GM18517 (cell line): ENCODE measurements around the gene HNRNPUL2.
"Not testable (repeated sequence)": the region's sequence is repeated elsewhere in the genome, so short reads cannot be mapped to it uniquely, and the experiment has no call there.

ENCODE experiments used
- ATAC-seq: cut with Tn5 transposase; IDR thresholded peaks from one replicate; pipeline ENCODE4 v1.9.1; 2021; ENCODE audit warnings: mild to moderate bottlenecking, moderate library complexity; ENCODE audit not compliant: unreplicated experiment

HNRNPUL2 gene

DNA sequence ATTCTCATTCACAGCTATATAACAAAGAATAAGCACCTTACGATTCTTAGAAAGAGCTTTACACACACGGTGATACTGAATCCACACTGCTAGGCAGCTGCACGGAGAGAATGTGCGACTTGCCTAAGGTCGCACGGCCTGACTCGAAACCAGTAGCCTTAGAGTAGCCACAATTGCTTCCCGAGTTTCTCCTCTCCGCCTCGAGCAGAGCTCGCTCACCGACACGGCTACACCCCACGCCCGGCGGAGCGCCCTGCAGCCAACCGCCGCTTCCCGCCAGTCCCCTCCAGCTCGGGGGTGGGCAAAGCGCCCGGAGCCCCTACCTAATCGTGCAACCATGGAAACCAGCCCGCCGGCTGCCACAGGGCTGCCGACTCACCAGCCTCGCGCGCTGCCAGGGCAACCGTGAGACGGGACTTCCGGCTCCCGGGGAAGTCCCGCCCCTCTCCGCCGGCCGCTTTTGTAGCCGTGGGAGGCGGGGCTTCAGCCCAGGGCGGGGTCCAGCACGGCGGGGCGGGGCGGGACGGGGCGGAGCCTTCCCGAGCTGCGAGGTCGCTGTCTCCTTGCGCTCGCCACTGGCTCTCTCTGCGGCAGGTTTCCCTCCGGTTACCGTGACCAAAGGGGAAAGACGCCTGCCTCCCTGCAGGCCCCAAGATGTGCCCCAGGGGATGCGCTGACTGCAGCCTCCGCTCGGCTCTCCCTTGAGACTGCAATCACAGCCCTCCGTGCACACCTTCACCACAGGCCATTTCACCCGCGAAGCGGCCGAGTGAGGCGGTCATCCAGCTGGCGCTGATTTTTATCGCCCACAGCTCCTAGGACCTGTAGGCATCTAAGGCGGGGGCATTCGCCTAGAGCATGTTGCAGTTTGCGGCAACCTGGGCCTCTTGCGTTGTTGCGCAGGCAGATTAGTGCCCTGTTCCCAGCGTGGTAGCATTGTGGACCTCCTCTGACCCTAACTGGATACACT is 21.1 kb downstream of the HNRNPUL2 start:
- peak; percentile 34 for ATAC-seq

DNA sequence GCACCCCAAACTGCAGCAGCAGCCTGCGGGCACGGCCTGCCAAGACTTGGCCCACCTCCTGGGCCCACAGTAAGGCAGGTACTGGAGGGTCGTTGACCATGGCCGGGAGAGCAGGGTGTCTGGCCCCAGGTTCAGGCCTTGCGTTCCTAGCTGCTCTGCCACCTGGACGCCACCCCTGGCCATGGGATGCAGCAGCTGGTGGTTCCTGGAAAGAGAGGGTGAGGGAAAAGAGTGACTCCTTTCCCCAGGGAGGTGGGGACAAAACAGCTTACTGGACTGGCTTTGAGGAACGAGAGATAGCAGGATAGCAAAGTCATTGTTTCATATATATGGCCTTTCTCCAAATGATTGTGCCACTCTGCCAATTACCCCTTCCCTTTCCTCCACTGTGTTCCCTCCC is 21.8 kb downstream of the HNRNPUL2 start:
- no peak for ATAC-seq

DNA sequence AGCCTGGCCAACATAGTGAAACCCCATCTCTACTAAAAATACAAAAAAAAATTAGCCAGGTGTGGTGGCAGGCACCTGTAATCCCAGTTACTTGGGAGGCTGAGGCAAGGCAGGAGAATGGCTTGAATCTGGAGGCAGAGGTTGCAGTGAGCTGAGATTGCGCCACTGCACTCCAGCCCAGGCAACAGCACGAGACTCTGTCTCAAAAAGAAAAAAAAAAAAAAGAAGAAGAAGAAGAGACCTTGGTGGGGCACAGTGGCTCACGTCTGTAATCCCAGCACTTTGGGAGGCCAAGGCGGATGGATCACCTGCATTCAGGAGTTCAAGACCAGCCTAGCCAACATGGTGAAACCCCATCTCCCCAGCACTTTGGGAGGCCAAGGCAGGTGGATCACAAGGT is 23.3 kb downstream of the HNRNPUL2 start:
- not testable (repeated sequence) for ATAC-seq

DNA sequence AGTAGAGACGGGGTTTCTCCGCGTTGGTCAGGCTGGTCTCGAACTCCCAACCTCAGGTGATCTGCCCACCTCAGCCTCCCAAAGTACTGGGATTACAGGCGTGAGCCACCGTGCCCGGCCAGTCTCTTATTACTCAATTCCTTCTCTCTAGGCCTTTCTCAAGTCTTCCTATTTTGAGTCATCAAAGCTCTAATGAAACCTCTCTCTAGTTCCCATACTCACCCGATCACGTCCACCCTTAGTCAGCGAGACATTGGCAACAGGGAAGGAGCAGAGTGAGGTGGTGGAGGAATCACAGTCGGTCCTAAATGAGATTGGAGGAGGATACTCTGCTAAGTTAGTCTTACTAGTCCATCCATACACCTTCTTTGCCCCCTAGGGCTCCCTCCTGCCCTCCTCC is 25.0 kb downstream of the HNRNPUL2 start:
- no peak for ATAC-seq

DNA sequence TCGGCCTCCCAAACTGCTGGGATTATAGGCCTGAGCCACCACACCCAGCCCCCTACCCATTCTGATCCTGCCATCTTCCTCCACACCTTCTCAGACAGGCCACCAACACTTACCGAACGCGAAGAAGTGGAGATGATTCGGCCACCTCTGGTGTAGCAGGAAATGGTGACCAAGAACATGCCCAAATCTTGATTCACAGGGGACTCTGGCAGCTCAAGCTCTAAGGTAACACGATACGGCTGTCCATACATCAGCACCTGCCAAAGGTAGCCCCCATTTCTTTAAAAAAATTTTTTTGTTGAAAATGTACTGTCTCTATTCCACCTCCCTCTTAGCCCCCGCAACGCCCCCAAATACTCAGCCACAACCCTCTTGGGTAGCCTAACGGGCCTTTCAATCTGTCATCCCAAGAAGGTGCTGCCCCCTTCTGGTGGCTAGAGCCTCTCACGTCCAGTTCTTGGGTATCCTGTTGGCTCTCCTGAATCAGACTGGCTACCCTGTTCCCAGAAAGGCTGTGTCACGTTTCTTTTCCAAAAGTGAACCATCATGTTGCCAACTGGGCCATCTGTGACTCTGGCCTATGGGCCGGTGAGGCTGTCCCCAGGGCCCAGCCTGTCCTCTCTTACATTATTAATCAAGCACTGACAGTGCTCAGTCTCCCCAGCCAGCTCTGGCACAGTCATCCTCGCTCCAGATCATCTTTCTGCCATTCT is 32.6 kb downstream of the HNRNPUL2 start:
- no peak for ATAC-seq

DNA sequence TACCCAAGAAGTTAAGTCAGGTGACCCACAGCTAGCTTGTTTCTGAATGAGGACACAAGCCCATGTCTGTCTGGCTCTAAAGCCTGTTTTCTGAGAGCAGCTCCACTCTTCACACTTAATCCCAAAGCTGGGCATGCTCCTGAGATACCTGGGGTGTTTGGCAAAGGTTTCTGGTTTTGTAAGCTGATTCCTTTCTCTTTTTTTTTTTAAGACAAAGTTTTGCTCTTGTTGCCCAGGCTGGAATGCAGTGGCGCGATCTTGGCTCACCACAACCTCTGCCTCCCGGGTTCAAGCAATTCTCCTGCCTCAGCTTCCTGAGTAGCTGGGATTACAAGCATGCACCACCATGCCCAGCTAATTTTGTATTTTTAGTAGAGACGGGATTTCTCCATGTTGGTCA is 33.6 kb downstream of the HNRNPUL2 start:
- not testable (repeated sequence) for ATAC-seq

DNA sequence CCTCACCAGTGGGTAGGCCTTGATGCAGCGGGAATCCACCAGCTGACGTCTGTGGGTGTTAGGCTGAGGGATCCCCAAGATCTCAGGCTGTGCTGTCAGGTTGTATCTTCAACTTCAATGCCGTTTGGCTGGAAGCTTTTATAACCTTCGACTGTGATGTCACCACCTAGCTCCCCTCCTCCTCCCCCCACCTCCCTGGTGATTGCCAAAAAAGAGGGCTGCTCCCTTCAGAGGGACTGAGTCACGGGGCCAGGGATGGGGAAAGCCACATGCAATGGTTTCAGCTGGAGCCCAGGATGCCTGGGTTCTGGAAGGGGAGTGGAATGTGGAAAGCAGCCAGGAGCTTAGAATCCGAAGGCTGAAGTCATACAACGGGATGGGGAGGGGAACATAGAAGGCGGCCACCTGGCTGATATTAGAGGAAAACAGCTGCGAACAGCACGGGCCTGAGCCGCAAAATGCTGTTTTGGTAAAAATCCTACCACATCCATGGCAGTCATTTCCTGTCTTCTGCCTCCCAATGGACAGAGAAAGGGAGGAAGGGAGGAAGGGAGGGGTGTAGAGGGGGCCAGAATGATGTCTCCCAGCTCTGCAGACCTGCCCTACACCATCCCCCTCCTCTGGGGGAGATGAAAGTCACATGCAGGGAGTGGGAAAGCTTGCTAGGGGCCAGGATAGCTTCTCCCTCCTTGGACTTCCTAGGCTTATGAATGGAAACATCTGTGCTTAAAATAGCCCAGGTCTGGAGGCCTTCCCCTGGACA is 37.7 kb downstream of the HNRNPUL2 start, which contains the start of gene LRRN4CL:
Gene LRRN4CL, minus strand, starts transcription at position 110 of the 763 bp plus-strand sequence. CDS start 1,022 bp downstream, outside the sequence.
- ATAC-seq: no peak

DNA sequence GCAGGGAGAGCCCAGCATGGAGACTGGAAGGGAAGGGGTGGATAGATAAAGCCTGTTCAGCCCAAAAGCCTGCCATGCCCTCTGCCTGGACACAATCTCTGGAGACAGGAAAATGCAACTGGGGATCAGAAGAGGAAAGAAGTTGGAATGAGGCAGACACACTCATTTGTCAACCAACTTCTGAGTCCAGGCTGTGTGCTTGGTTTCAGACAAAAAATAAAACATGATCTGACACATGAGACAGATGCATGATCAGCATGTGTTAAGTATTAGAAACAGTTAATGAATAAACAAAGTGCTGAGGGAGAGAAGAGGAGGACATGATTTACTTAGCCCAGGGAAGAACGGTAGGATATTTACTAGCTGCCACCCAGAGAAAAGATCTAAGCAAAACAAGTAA is 38.8 kb downstream of the HNRNPUL2 start:
- no peak for ATAC-seq

DNA sequence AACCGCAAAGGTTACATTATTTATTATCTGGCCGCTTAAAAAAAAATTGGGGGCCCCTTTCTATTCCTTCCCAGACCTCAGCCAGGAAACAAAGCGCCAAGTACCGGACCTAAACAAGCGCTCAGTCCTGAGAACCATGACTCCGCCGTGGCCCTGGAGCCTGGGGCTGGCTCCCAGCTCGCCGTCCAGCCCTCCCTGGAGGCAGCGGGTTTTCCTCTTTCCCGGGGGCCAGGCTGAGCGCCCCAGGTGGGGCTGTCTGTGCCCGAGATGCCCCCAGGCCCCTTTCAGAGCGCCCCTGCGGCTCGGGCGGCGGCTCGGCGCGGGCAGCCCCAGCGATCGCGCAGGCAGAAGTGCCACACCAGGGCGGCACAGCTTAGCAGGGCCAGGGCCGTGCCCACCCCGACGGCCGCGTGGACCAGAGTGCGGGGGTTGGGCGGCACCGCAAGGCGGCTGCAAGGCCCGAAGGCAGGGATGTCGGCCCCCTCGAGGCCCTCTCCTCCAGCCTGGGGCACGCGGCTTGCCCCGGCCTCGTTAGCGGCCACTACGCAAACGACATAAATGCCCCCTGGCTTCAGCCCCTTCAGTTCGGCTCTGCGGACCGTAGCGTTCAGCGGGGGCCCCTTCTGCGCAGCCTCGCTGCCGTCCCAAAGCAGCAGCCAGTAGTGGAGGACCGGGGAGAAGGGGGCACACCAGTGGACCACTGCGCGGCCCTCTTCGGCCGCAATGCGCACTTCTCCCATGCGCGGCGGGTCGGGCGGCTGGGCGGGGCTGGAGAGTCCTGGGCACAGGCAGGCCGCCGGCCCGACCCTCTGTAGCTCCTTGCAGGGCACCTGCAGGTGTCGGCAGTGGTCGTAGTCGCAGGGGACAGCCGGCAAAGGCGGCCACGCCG is 39.5 kb downstream of the HNRNPUL2 start:
- no peak for ATAC-seq

DNA sequence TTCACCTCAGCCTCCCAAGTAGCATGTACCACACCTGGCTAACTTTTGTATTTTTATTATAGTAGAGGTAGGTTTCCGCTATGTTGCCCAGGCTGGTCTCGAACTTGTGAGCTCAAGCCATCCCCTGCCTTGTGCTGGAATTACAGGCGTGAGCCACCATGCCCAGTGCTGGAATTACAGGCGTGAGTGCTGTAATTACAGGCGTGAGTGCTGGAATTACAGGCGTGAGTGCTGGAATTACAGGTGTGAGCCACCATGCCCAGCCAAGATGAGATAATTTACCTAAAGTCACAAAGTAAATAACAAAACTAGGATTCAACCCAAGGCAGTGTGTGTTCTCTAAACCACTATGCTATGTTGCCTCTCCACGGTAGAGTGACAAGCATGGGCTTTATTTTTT is 44.7 kb downstream of the HNRNPUL2 start:
- ATAC-seq: no peak

DNA sequence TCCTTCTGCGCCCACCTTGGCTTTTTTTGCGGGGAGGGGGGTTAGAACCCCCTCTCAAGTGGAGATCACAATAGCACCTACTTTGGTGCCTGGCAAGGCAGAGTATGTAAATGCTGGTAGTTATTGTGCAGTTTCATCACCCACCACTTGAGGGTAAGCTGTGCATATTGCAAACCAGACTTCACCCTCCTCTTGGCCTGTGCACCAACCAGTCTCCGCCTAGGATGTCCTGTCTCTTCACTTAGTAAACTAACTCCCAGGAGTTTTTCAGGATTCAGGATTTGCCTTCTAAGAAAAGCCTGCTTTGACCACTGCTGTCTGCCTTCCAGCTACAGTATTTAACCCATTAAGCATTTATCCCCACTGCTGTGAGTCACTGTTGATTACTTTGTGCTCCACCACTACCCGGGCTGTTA is 46.4 kb downstream of the HNRNPUL2 start:
- peak; percentile 47 for ATAC-seq

DNA sequence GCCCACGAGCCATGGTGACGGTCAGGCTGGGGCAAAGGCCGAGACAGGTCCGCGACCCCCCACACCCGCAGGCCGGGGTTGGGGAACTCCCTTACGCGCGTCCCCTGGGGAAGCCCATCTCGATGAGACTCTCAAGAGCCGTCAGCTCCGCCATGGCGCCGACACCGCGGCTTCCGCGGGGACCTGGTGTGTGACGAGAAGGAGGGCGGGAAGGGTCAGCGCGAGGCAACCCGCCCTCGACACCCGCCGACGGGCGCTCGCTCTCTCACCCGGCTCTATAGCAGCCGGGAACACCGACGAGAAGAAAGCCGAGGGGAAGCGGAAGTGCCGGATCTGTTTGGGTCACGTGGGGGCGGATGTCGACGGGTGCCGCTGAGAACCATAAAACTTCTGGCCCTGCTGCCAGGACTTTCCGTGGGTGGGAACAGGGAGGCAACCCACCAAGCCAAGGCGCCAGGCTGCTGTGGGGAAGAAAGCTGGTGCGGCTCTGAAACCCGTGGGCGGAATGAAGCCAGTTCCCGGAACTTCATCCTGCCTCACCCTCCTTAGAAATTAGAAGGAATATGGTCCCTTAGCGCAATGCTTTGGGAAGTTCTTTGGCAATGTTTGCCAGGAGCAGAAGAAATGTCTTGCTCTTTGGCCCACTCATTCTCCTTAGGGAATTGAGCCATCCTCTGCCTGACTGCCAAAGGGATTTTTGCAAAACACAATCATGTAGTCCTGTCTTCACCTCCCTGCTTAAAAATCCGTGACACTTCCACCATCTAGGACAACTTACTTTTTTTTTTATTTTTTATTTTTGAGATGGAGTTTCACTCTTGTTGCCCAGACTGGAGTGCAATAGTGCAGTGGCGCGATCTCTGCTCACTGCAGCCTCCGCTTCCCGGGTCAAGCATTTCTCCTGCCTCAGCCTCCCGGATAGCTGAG is 48.2 kb downstream of the HNRNPUL2 start, which contains the start of gene UBXN1:
Gene UBXN1, minus strand, starts transcription at position 304 of the 927 bp plus-strand sequence. Its CDS starts 150 bp downstream, at position 154.
- ATAC-seq: no peak

DNA sequence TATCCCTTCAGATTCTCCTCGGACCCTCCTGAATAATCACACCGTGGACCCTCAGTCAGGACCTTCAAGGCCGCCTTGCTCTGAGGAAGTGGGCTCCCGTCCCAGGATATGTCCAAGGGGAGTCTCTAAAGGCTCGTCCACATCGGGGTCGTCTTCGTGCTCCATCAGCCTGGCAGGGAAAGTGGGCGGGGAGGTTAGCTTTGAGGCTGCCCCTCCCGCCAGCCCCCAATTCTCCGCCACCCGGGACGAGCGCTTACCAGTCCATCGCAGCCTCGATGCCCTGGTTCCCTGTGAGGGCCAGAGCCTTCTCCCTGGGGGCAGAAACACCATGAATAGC is 48.9 kb downstream of the HNRNPUL2 start:
- no peak for ATAC-seq

DNA sequence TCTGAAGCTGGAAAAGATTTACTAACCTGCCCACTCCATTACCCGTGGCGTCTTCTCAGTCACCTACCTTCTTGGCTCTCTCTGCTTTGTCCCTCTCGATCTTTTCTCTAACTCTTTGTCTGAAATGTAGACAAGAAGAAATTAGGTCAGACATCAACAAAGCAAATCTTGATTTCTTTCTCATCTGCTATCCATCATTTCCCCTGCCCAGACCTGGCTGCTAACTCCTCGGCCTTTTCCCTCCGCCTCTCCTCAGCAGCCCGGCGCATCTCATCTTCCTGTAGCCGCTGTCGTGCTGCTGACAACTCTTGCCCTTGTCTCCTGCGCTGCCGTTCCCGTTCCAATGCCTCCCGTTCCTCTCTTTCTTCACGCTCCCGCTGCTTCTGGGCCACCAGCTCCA is 49.5 kb downstream of the HNRNPUL2 start:
- no peak for ATAC-seq

DNA sequence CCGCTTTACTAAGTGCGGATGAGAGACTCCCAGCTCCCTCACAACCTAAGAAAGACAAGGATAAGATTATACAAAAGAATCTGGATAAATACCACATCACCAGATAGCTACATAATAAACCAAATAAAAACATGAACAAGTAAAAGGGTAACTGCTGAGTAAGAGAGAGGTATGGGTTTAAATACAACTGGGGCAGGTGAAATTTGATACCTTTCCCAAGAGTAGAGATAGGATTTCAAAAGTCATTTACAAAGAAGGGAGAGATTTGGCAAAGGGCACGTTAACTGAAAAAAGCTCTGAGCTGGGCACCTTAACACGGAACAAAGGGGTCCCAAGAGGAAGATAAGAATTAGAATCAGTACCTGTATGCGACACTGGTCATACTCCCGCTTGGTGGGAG is 50.1 kb downstream of the HNRNPUL2 start:
- ATAC-seq: no peak

DNA sequence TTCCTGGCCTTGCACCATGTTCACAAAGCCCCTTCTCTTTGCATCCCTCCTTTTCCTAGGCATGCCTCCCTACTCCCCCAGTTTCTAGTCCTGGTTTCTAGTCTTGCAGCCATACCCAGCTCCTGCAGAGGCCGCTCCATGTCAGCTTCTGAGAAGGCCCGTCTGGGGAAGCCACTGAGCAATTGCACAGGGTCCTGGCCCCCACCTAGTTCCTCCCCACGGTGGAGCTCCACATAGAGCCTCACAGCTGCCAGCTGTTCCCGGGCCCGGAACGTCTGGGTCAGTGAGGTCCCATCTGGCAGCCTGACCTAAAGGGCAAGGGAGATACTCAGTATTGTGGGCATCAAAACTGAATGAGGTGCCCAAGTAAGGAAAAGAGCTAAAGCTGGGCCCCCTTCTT is 50.6 kb downstream of the HNRNPUL2 start:
- no peak for ATAC-seq

DNA sequence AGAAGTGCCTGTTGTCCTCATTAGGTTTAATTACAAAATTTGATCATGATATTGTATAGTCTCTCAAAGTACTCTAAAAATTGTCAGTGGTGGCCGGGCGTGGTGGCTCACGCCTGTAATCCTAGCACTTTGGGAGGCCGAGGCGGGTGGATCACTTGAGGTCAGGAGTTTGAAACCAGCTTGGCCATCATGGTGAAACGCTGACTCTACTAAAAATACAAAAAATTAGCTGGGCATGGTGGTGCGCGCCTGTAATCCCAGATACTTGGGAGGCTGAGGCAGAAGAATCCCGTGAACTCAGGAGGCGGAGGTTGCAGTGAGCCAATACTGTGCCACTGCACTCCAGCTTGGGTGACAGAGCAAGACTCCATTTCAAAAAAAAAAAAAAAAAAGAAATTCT is 51.8 kb downstream of the HNRNPUL2 start:
- not testable (repeated sequence) for ATAC-seq

DNA sequence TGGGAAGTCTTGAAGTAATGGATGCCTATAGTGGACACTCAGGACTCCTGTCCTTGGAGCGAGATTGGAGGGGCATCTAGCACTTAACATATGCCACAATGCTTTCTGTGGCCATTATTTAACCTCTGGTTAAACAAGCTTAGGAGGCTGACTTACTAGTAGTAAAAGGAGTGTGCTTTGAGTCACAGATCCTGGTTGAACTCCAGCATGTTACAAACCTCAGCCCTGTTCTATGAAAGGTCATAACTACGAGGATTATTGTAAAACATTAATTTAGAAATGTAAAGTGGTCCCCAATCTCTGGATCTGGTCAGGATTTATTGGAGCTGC is 54.1 kb downstream of the HNRNPUL2 start:
- no peak for ATAC-seq
